HUES6 (cell line): ENCODE data around the gene MTREX.

ENCODE experiments used
- H3K27ac ChIP-seq: 2 replicates; pipeline ENCODE4 v1.7.0; 2013; ENCODE audit warnings: low read depth, mild to moderate bottlenecking, low read length, inconsistent platforms
- H3K27me3 ChIP-seq: 2 replicates; pipeline ENCODE4 v1.6.1; 2013; ENCODE audit warnings: low read length; ENCODE audit not compliant: control insufficient read depth, insufficient read depth
- H3K36me3 ChIP-seq: 2 replicates; pipeline ENCODE4 v1.6.1; 2013; ENCODE audit warnings: low read length; ENCODE audit not compliant: control insufficient read depth, insufficient read depth
- H3K4me1 ChIP-seq: 2 replicates; pipeline ENCODE4 v1.6.1; 2013; ENCODE audit warnings: low read length; ENCODE audit not compliant: control insufficient read depth, insufficient read depth
- H3K4me3 ChIP-seq: 2 replicates; pipeline ENCODE4 v1.5.1; 2013; ENCODE audit warnings: low read depth, low read length
- H3K9ac ChIP-seq: one replicate; pipeline ENCODE4 v1.6.1; 2013; ENCODE audit warnings: mild to moderate bottlenecking, low read length
- H3K9me3 ChIP-seq: 2 replicates; pipeline ENCODE4 v1.6.1; 2013; ENCODE audit warnings: low read depth, low read length; ENCODE audit not compliant: control insufficient read depth, insufficient read depth

Gene MTREX

GRCh38 chr5:55345327-55345726, 37.5 kb downstream of the MTREX start:
- Histone ChIP-seq H3K4me3 (no peak overlapping the region), H3K36me3 (peaks cover 87% of the 10 kb centered on the region), H3K27ac (no peak overlapping the region), H3K4me1 (no peaks in the 10 kb centered on the region), H3K9me3 (no peaks in the 10 kb centered on the region), H3K27me3 (no peaks in the 10 kb centered on the region), H3K9ac (no peak overlapping the region)

GRCh38 chr5:55347786-55348185, 40.0 kb downstream of the MTREX start:
- H3K9ac ChIP-seq = no peak overlapping the region
- H3K36me3 ChIP-seq = peaks cover 91% of the 10 kb centered on the region
- H3K4me1 ChIP-seq = no peaks in the 10 kb centered on the region
- H3K4me3 ChIP-seq = no peak overlapping the region
- no peaks in the 10 kb centered on the region for H3K9me3 ChIP-seq
- H3K27ac ChIP-seq = no peak overlapping the region
- no peaks in the 10 kb centered on the region for H3K27me3 ChIP-seq

- H3K4me3 ChIP-seq = no peak overlapping the region
- H3K9me3 ChIP-seq = no peaks in the 10 kb centered on the region
- H3K27me3 ChIP-seq = no peaks in the 10 kb centered on the region
- no peak overlapping the region for H3K9ac ChIP-seq
- H3K4me1 ChIP-seq = no peaks in the 10 kb centered on the region
- peaks cover 96% of the 10 kb centered on the region for H3K36me3 ChIP-seq
- H3K27ac ChIP-seq = no peak overlapping the region
Measured at GRCh38 chr5:55350754-55351153, 43.0 kb downstream of the MTREX start.

- Histone ChIP-seq H3K9ac (no peak overlapping the region), H3K36me3 (peaks cover 82% of the 10 kb centered on the region), H3K27ac (no peak overlapping the region), H3K4me3 (no peak overlapping the region), H3K27me3 (no peaks in the 10 kb centered on the region), H3K4me1 (no peaks in the 10 kb centered on the region), H3K9me3 (no peaks in the 10 kb centered on the region)
Measured at GRCh38 chr5:55356896-55357295, 49.1 kb downstream of the MTREX start.

GRCh38 chr5:55360190-55360589, 52.4 kb downstream of the MTREX start:
- Histone ChIP-seq H3K36me3 (peaks cover 58% of the 10 kb centered on the region), H3K9ac (no peak overlapping the region), H3K27me3 (no peaks in the 10 kb centered on the region), H3K4me1 (no peaks in the 10 kb centered on the region), H3K9me3 (no peaks in the 10 kb centered on the region), H3K4me3 (no peak overlapping the region), H3K27ac (no peak overlapping the region)

- Histone ChIP-seq H3K9ac (no peak overlapping the region), H3K9me3 (no peaks in the 10 kb centered on the region), H3K36me3 (peaks cover 41% of the 10 kb centered on the region), H3K27ac (no peak overlapping the region), H3K4me3 (no peak overlapping the region), H3K4me1 (no peaks in the 10 kb centered on the region), H3K27me3 (no peaks in the 10 kb centered on the region)
Measured at GRCh38 chr5:55363856-55364255, 56.1 kb downstream of the MTREX start.

GRCh38 chr5:55364537-55365055, 56.8 kb downstream of the MTREX start:
- peaks cover 39% of the 10 kb centered on the region for H3K36me3 ChIP-seq
- H3K27me3 ChIP-seq = no peaks in the 10 kb centered on the region
- H3K9ac ChIP-seq = no peak overlapping the region
- no peaks in the 10 kb centered on the region for H3K9me3 ChIP-seq
- no peak overlapping the region for H3K27ac ChIP-seq
- no peak overlapping the region for H3K4me3 ChIP-seq
- H3K4me1 ChIP-seq = no peaks in the 10 kb centered on the region

- Histone ChIP-seq H3K9me3 (peaks cover 20% of the 10 kb centered on the region), H3K27ac (no peak overlapping the region), H3K36me3 (peaks cover 70% of the 10 kb centered on the region), H3K4me1 (no peaks in the 10 kb centered on the region), H3K9ac (no peak overlapping the region), H3K27me3 (no peaks in the 10 kb centered on the region), H3K4me3 (no peak overlapping the region)
Measured at GRCh38 chr5:55370291-55370925, 62.6 kb downstream of the MTREX start.

- Histone ChIP-seq H3K27me3 (no peaks in the 10 kb centered on the region), H3K27ac (no peak overlapping the region), H3K4me3 (no peak overlapping the region), H3K36me3 (peaks cover 75% of the 10 kb centered on the region), H3K9me3 (peaks cover 20% of the 10 kb centered on the region), H3K9ac (no peak overlapping the region), H3K4me1 (no peaks in the 10 kb centered on the region)
Measured at GRCh38 chr5:55371145-55371544, 63.4 kb downstream of the MTREX start.

- Histone ChIP-seq H3K36me3 (peaks cover 73% of the 10 kb centered on the region), H3K27me3 (no peaks in the 10 kb centered on the region), H3K9me3 (peaks cover 20% of the 10 kb centered on the region)
Measured at GRCh38 chr5:55372130-55372925, 64.5 kb downstream of the MTREX start.

GRCh38 chr5:55377810-55378209, 70.0 kb downstream of the MTREX start:
- H3K9ac ChIP-seq = no peak overlapping the region
- H3K4me1 ChIP-seq = no peaks in the 10 kb centered on the region
- peaks cover 10% of the 10 kb centered on the region; the same call in 1 of the 2 replicates for H3K9me3 ChIP-seq
- H3K4me3 ChIP-seq = no peak overlapping the region
- peaks cover 66% of the 10 kb centered on the region for H3K36me3 ChIP-seq
- H3K27me3 ChIP-seq = no peaks in the 10 kb centered on the region
- no peak overlapping the region for H3K27ac ChIP-seq

More at GRCh38 chr5:55372130-55372925, 64.5 kb downstream of the MTREX start:
- Histone ChIP-seq H3K4me1 (no peaks in the 10 kb centered on the region), H3K4me3 (no peak overlapping the region), H3K27ac (no peak overlapping the region), H3K9ac (no peak overlapping the region)
